Activated CD4-positive, alpha-beta T cell treated with anti-CD3 and anti-CD28 coated beads for 36 hours (primary cell): ENCODE results near the gene THPO. TPM values are rescaled to one million over a fixed set of nuclear protein-coding genes. Genes with fewer than 3 reads are reported as not detected.

Source experiments
- ATAC-seq: fragments of 200-7000 bp; cut with Tn5 transposase; one replicate; pipeline ENCODE4 v1.10.0; 2021; ENCODE audit warnings: mild to moderate bottlenecking, moderate library complexity
- CTCF ChIA-PET: fragments of 350-600 bp; sonication (Branson Sonifier 250); formaldehyde crosslinking; loops from one replicate; lab custom pipeline; 2021; ENCODE audit warnings: antibody characterized with exemption; lab: Charles Lee
- POLR2A ChIA-PET: fragments of 350-600 bp; sonication (Branson Sonifier 250); formaldehyde crosslinking; loops from one replicate; lab custom pipeline; 2021; ENCODE audit warnings: antibody characterized with exemption, inconsistent platforms; lab: Charles Lee
- DNase-seq: peaks from one replicate; pipeline ENCODE4 v3.0.0-alpha.2; 2020
- H3K27ac Mint-ChIP-seq: one replicate; pipeline ENCODE4 v1.8.0; 2021; ENCODE audit warnings: mixed read lengths
- H3K27me3 Mint-ChIP-seq: one replicate; pipeline ENCODE4 v1.8.0; 2021; ENCODE audit warnings: mixed read lengths
- H3K36me3 Mint-ChIP-seq: one replicate; pipeline ENCODE4 v1.8.0; 2021; ENCODE audit warnings: low read depth, mixed read lengths
- H3K4me1 Mint-ChIP-seq: one replicate; pipeline ENCODE4 v1.8.0; 2021; ENCODE audit warnings: mixed read lengths
- H3K4me3 Mint-ChIP-seq: one replicate; pipeline ENCODE4 v1.8.0; 2021; ENCODE audit warnings: mild to moderate bottlenecking, moderate library complexity, mixed read lengths
- H3K9me3 Mint-ChIP-seq: one replicate; pipeline ENCODE4 v1.8.0; 2021; ENCODE audit warnings: low read depth, mixed read lengths
- intact Hi-C, 2 experiments: fragments of 100-400 bp; cut with DNase I in 1 of 2; cut with micrococcal nuclease in 1 of 2; formaldehyde crosslinking; loops; one replicate each; pipeline versions ENCODE4 v1.14.2 to v1.15.1; 2022 to 2024; cut with DNase I, micrococcal nuclease
- total RNA-seq, 2 experiments: library from RNA; stranded (reverse); gene quantifications; one replicate each; pipeline ENCODE4 v1.2.3, GENCODE V29; 2021

Gene THPO
- not detected for total RNA-seq

GRCh38 chr3:184377882-184378445 lies at the start of gene THPO:
Gene THPO, minus strand, starts transcription at chr3:184378207. Its CDS starts 1,948 bp downstream, at chr3:184376259.
- Mint-ChIP-seq H3K27me3 (peaks cover 40% of the 10 kb centered on the region), H3K4me1 (peaks cover 6% of the 10 kb centered on the region), H3K36me3 (no peaks in the 10 kb centered on the region), H3K4me3 (no peak within 1 kb of the TSS), H3K27ac (no peak within 1 kb of the TSS), H3K9me3 (no peaks in the 10 kb centered on the region)
- ChIA-PET POLR2A (no interaction called here), CTCF (interaction anchor here (0.6 kb wide), 1 partner anchor 164 kb away, joined by 3 read pairs; no protein-coding TSS in a partner anchor)
- intact Hi-C loops: no loop called here
- DNase-seq: no peak
- ATAC-seq: no peak

GRCh38 chr3:184426691-184427141 lies 48.7 kb upstream of the THPO start:
- POLR2A ChIA-PET: no interaction called here
- Mint-ChIP-seq H3K4me3 (no peak overlapping the region), H3K36me3 (no peaks in the 10 kb centered on the region), H3K27ac (no peak overlapping the region), H3K9me3 (no peaks in the 10 kb centered on the region), H3K4me1 (no peaks in the 10 kb centered on the region), H3K27me3 (peaks cover 2% of the 10 kb centered on the region)
- intact Hi-C loops: no loop called here
- no peak for DNase-seq
- CTCF ChIA-PET: interaction anchor here (1.3 to 1.4 kb wide), 2 partner anchors 9 to 55 kb away, joined by 3 to 6 read pairs; no protein-coding TSS in a partner anchor
- ATAC-seq: no peak

- ChIA-PET CTCF (interaction anchor here (1.8 kb wide), 1 partner anchor 119 kb away, joined by 4 read pairs; no protein-coding TSS in a partner anchor), POLR2A (no interaction called here)
- Mint-ChIP-seq H3K4me1 (no peaks in the 10 kb centered on the region), H3K27me3 (no peaks in the 10 kb centered on the region), H3K27ac (no peak overlapping the region), H3K36me3 (no peaks in the 10 kb centered on the region), H3K9me3 (no peaks in the 10 kb centered on the region), H3K4me3 (no peak overlapping the region)
- ATAC-seq: no peak
- intact Hi-C loops: no loop called here
- DNase-seq: no peak
Observed at GRCh38 chr3:184423561-184423960, 45.6 kb upstream of the THPO start.

- Mint-ChIP-seq H3K27me3 (no peaks in the 10 kb centered on the region), H3K36me3 (no peaks in the 10 kb centered on the region), H3K9me3 (no peaks in the 10 kb centered on the region), H3K4me3 (no peak overlapping the region), H3K4me1 (peaks cover 2% of the 10 kb centered on the region), H3K27ac (no peak overlapping the region)
- ChIA-PET CTCF (interaction anchor here (0.6 to 4.2 kb wide), 7 partner anchors 28 to 316 kb away, joined by 3 to 47 read pairs (median 3); no protein-coding TSS in a partner anchor), POLR2A (no interaction called here)
- intact Hi-C loops: no loop called here
- no peak for DNase-seq
- ATAC-seq: no peak
Observed at GRCh38 chr3:184419171-184419570, 41.2 kb upstream of the THPO start.

GRCh38 chr3:184417619-184418327 lies 39.8 kb upstream of the THPO start:
- no peaks in the 10 kb centered on the region for H3K27me3 Mint-ChIP-seq
- no peak overlapping the region for H3K27ac Mint-ChIP-seq
- H3K36me3 Mint-ChIP-seq: no peaks in the 10 kb centered on the region
- ATAC-seq (peak; percentile 97), DNase-seq (peak; percentile 86)
- POLR2A ChIA-PET: interaction anchor here (0.5 kb wide), 1 partner anchor 104 kb away, joined by 3 read pairs; no protein-coding TSS in a partner anchor
- intact Hi-C loops: loop anchor here (1.0 to 2.0 kb wide), 6 partner anchors 46 to 359 kb away; no protein-coding TSS in a partner anchor
- H3K9me3 Mint-ChIP-seq: no peaks in the 10 kb centered on the region
- CTCF ChIA-PET: interaction anchor here (0.6 to 4.2 kb wide), 12 partner anchors 9 to 456 kb away, joined by 3 to 47 read pairs (median 4); partner anchors contain the start of gene EPHB3
- no peak overlapping the region for H3K4me3 Mint-ChIP-seq
- peaks cover 2% of the 10 kb centered on the region for H3K4me1 Mint-ChIP-seq

GRCh38 chr3:184415203-184415490 lies 37.1 kb upstream of the THPO start:
- Mint-ChIP-seq H3K36me3 (no peaks in the 10 kb centered on the region), H3K27me3 (no peaks in the 10 kb centered on the region), H3K9me3 (no peaks in the 10 kb centered on the region), H3K27ac (no peak overlapping the region), H3K4me3 (no peak overlapping the region), H3K4me1 (peaks cover 2% of the 10 kb centered on the region)
- ChIA-PET POLR2A (no interaction called here), CTCF (interaction anchor here (0.6 to 1.1 kb wide), 6 partner anchors 21 to 828 kb away, joined by 3 read pairs; no protein-coding TSS in a partner anchor)
- no peak for DNase-seq
- ATAC-seq: no peak
- intact Hi-C loops: no loop called here

- H3K27me3 Mint-ChIP-seq: no peaks in the 10 kb centered on the region
Observed at GRCh38 chr3:184414418-184415202, 36.6 kb upstream of the THPO start.

GRCh38 chr3:184409946-184410500 lies 32.0 kb upstream of the THPO start:
- no peaks in the 10 kb centered on the region for H3K9me3 Mint-ChIP-seq
- no peaks in the 10 kb centered on the region for H3K36me3 Mint-ChIP-seq
- ATAC-seq: no peak
- H3K4me3 Mint-ChIP-seq: no peak overlapping the region
- no peaks in the 10 kb centered on the region for H3K27me3 Mint-ChIP-seq
- DNase-seq: no peak
- intact Hi-C loops: no loop called here
- H3K27ac Mint-ChIP-seq: no peak overlapping the region
- ChIA-PET POLR2A (no interaction called here), CTCF (interaction anchor here (1.0 kb wide), 1 partner anchor 59 kb away, joined by 3 read pairs; no protein-coding TSS in a partner anchor)
- no peaks in the 10 kb centered on the region for H3K4me1 Mint-ChIP-seq

More at GRCh38 chr3:184414418-184415202, 36.6 kb upstream of the THPO start:
- ChIA-PET CTCF (interaction anchor here (0.6 to 1.1 kb wide), 7 partner anchors 20 to 827 kb away, joined by 3 read pairs; no protein-coding TSS in a partner anchor), POLR2A (no interaction called here)
- H3K27ac Mint-ChIP-seq: no peak overlapping the region
- no peak overlapping the region for H3K4me3 Mint-ChIP-seq
- intact Hi-C loops: no loop called here
- H3K36me3 Mint-ChIP-seq: no peaks in the 10 kb centered on the region
- H3K9me3 Mint-ChIP-seq: no peaks in the 10 kb centered on the region
- peaks cover 2% of the 10 kb centered on the region for H3K4me1 Mint-ChIP-seq
- DNase-seq (no peak), ATAC-seq (no peak)

- Mint-ChIP-seq H3K4me3 (no peak overlapping the region), H3K9me3 (no peaks in the 10 kb centered on the region), H3K4me1 (no peaks in the 10 kb centered on the region), H3K27me3 (no peaks in the 10 kb centered on the region), H3K27ac (no peak overlapping the region), H3K36me3 (no peaks in the 10 kb centered on the region)
- intact Hi-C loops: no loop called here
- no peak for DNase-seq
- no peak for ATAC-seq
- POLR2A ChIA-PET: no interaction called here
- CTCF ChIA-PET: interaction anchor here (0.6 to 1.0 kb wide), 3 partner anchors 9 to 103 kb away, joined by 3 to 4 read pairs (median 3); no protein-coding TSS in a partner anchor
Observed at GRCh38 chr3:184409331-184409926, 31.4 kb upstream of the THPO start.

- DNase-seq: no peak
- POLR2A ChIA-PET: no interaction called here
- CTCF ChIA-PET: interaction anchor here (1.1 kb wide), 1 partner anchor 398 kb away, joined by 3 read pairs; no protein-coding TSS in a partner anchor
- no peak overlapping the region for H3K4me3 Mint-ChIP-seq
- H3K36me3 Mint-ChIP-seq: no peaks in the 10 kb centered on the region
- ATAC-seq: no peak
- peaks cover 17% of the 10 kb centered on the region for H3K27me3 Mint-ChIP-seq
- no peak overlapping the region for H3K27ac Mint-ChIP-seq
- no peaks in the 10 kb centered on the region for H3K9me3 Mint-ChIP-seq
- H3K4me1 Mint-ChIP-seq: no peaks in the 10 kb centered on the region
- intact Hi-C loops: no loop called here
Observed at GRCh38 chr3:184405075-184406030, 27.3 kb upstream of the THPO start.
